Activated CD4-positive, alpha-beta T cell treated with anti-CD3 and anti-CD28 coated beads, Interleukin-2, amount 10 ng/mL, durations not matched to agents 24 days and 14 days (primary cell): ENCODE results near the gene SCAF4. TPM values are rescaled to one million over a fixed set of nuclear protein-coding genes. Genes with fewer than 3 reads are reported as not detected.

Experiments
- DNase-seq: peaks from one replicate; pipeline ENCODE4 v3.0.0; 2022
- H3K27ac Mint-ChIP-seq: one replicate; pipeline ENCODE4 v1.8.0; 2022; ENCODE audit warnings: mild to moderate bottlenecking, mixed read lengths
- H3K27me3 Mint-ChIP-seq: one replicate; pipeline ENCODE4 v1.8.0; 2022; ENCODE audit warnings: mixed read lengths
- H3K36me3 Mint-ChIP-seq: one replicate; pipeline ENCODE4 v1.8.0; 2022; ENCODE audit warnings: low read depth, mild to moderate bottlenecking, mixed read lengths
- H3K4me1 Mint-ChIP-seq: one replicate; pipeline ENCODE4 v1.8.0; 2021; ENCODE audit warnings: mixed read lengths
- H3K4me3 Mint-ChIP-seq: one replicate; pipeline ENCODE4 v1.8.0; 2022; ENCODE audit warnings: mild to moderate bottlenecking, moderate library complexity, mixed read lengths
- H3K9me3 Mint-ChIP-seq: one replicate; pipeline ENCODE4 v1.8.0; 2021; ENCODE audit warnings: mixed read lengths
- intact Hi-C: fragments of 100-400 bp; cut with micrococcal nuclease; formaldehyde crosslinking; loops from one replicate; pipeline ENCODE4 v1.15.1; 2023
- total RNA-seq: library from RNA; stranded (reverse); gene quantifications from 2 replicates; pipeline ENCODE4 v1.2.3, GENCODE V29; 2022

SCAF4 gene
- total RNA-seq, 1 donor from 2014 or later = 65.7 TPM

DNA sequence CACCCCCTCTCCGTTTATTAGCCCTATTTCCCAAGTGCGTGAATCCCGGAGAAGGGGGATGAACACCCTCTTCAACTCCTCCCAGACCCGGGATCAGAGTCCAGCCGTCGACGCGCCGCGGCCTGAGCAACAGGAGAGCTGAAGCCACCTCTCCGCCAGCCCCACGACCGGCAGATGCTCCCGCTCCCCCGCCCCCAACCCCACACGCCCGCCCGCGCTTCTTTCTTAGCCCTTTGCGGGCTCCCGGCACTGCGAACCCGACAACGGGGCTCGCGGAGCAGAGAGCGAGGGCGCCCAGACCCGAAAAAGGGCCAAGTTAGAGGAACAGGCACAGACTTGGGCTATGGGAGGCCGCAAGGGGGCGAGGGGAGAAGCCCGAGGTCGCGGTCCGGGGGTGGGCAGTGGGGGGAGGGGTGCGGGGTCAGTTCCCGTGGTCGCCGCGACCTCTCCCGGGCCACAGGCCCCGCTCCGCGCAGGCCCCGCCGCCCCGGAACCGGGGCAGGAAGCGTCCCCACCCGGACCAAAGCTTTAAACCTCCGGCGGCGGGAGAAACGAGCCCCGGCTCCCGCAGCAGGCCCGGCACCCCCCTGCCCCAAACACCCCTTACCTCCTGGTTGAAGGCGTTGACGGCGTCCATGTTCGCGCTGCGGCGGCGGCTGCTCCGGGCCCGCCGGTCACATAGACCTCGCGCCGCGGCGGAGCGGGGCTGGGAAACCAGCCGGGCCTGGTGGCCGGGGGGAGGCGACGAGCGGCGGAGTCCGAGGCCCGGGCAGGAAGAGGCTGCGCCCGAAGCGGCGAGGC, 662 bp downstream of the SCAF4 start:
- peak overlapping the region; percentile 90 for H3K4me3 Mint-ChIP-seq
- peak; percentile 86 for DNase-seq
- H3K36me3 Mint-ChIP-seq = peaks cover 6% of the 10 kb centered on the region
- H3K27me3 Mint-ChIP-seq = no peaks in the 10 kb centered on the region
- H3K27ac Mint-ChIP-seq = peak overlapping the region; percentile 82
- intact Hi-C loops = loop anchor here (5.0 kb wide), 2 partner anchors 549 to 599 kb away; no protein-coding TSS in a partner anchor
- H3K4me1 Mint-ChIP-seq = peaks cover 9% of the 10 kb centered on the region
- no peaks in the 10 kb centered on the region for H3K9me3 Mint-ChIP-seq

DNA sequence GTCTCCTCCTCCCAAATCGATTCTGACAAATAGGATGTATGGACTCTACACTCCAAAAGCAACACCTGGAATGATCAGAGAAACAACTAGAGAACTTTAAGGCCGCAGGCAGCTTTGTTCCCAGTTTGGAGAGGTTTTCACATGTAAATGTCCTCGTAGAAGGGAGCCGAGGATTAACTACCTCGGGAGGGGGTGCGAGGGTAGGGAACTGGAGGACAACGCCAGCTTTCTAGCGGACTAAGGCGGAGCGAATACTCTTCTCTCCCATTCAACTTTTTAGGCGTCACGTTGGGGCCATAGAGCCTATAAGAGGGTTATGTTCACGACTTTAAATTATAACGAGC, 1.2 kb downstream of the SCAF4 start:
- no peaks in the 10 kb centered on the region for H3K27me3 Mint-ChIP-seq
- H3K9me3 Mint-ChIP-seq = no peaks in the 10 kb centered on the region
- H3K27ac Mint-ChIP-seq = peak overlapping the region; percentile 79
- DNase-seq = peak; percentile 69
- peaks cover 6% of the 10 kb centered on the region for H3K36me3 Mint-ChIP-seq
- H3K4me3 Mint-ChIP-seq = peak overlapping the region; percentile 90
- intact Hi-C loops = loop anchor here (5.0 kb wide), 2 partner anchors 548 to 598 kb away; no protein-coding TSS in a partner anchor
- peaks cover 9% of the 10 kb centered on the region for H3K4me1 Mint-ChIP-seq

DNA sequence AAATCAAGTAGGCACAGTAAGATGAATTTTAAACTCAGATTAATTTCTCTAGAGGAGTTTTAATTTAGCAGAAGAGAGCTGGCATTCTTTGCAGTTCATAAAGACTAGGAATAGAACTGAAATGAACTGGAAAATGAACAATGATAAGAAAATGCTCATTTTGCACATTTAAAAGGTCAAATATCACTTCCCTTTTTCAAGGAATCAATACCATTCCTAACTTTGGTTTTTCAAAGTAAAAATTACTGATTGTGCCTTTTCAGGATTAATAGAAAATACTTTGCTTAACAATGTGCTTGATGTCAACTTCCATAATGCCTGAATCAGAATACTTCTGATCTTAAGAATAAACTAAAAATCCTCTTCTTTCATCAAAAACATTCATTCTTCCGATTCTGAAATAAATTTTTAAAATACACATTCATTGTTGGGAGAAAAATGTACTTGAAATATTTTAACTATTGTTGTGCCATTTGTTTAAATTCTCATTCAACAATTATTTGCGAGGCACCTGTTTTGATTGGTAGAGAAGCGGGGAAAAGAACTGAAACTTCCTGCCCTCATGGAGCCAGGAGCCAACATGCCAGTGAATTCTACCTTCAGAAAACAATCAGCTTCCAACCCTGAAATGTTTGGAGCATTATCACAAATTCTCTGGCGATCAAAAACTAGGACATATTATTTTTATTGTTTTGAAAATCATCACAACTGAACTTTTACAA, 2.1 kb downstream of the SCAF4 start:
- intact Hi-C loops = loop anchor here (5.0 to 10.0 kb wide), 3 partner anchors 175 to 597 kb away; no protein-coding TSS in a partner anchor
- DNase-seq = no peak
- peaks cover 15% of the 10 kb centered on the region for H3K4me1 Mint-ChIP-seq
- H3K27me3 Mint-ChIP-seq = no peaks in the 10 kb centered on the region
- peak overlapping the region; percentile 90 for H3K4me3 Mint-ChIP-seq
- no peak overlapping the region for H3K27ac Mint-ChIP-seq
- peaks cover 10% of the 10 kb centered on the region for H3K36me3 Mint-ChIP-seq
- H3K9me3 Mint-ChIP-seq = no peaks in the 10 kb centered on the region

DNA sequence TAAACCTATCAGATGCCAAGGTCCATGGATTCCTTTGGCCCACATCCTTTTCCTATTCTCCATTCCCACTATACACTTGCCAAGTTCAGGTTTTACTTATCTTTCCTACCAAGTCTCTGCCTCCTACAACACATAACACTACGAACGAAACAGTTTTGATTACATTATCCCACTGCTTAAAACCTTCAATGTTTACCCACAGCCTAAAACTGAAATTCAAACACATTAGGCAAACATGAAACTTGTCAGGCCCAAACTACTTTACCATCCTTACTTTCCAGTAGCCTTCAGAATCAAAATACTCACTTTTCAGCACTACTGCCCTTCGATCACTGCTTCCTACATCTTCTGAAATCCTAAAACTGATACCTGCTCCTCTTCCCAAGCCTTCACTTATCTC, 3.0 kb downstream of the SCAF4 start:
- H3K27me3 Mint-ChIP-seq = no peaks in the 10 kb centered on the region
- H3K4me1 Mint-ChIP-seq = peaks cover 20% of the 10 kb centered on the region
- H3K4me3 Mint-ChIP-seq = no peak overlapping the region
- no peak for DNase-seq
- H3K27ac Mint-ChIP-seq = no peak overlapping the region
- intact Hi-C loops = loop anchor here (10.0 kb wide), 1 partner anchor 174 kb away; no protein-coding TSS in a partner anchor
- peaks cover 12% of the 10 kb centered on the region for H3K36me3 Mint-ChIP-seq
- no peaks in the 10 kb centered on the region for H3K9me3 Mint-ChIP-seq

DNA sequence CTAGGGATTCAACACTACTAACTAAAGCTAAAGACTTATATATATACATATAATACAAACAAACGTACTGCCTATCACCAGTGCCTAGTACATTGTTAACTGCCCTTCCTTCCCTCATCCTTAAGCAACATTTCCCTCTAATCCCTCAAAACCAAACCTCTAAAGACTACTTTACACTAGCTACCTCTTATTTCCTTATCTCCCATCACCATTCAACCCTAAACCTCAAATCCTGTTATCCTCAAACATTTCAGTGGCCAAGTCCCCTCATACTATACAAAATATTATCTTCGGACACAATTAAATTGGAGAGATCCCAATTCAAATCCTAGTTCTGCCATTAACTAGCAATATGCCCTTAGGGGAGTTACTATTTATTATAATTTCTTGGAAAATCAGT, 3.7 kb downstream of the SCAF4 start:
- intact Hi-C loops = loop anchor here (10.0 kb wide), 1 partner anchor 173 kb away; no protein-coding TSS in a partner anchor
- peaks cover 23% of the 10 kb centered on the region for H3K4me1 Mint-ChIP-seq
- no peak for DNase-seq
- no peak overlapping the region for H3K4me3 Mint-ChIP-seq
- H3K36me3 Mint-ChIP-seq = peaks cover 12% of the 10 kb centered on the region
- H3K27ac Mint-ChIP-seq = no peak overlapping the region
- H3K27me3 Mint-ChIP-seq = no peaks in the 10 kb centered on the region
- no peaks in the 10 kb centered on the region for H3K9me3 Mint-ChIP-seq

DNA sequence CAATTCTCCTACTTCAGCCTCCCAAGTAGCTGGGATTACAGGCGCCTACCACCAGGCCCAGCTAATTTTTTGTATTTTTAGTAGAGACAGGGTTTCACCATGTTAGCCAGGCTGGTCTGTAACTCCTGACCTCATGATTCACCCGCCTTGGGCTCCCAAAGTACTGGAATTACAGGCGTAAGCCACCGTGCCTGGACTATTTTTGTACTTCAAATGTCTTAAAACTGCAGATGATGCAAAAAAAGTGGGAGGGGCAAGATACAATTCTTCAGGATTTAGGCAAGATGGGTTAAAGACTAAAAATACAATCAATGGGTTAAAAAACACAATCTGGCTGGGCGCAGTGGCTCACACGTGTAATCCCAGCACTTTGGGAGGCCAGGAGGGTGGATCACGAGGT, 4.7 kb downstream of the SCAF4 start:
- no peak for DNase-seq
- no peaks in the 10 kb centered on the region for H3K9me3 Mint-ChIP-seq
- intact Hi-C loops = loop anchor here (10.0 kb wide), 1 partner anchor 172 kb away; no protein-coding TSS in a partner anchor
- H3K27me3 Mint-ChIP-seq = no peaks in the 10 kb centered on the region
- no peak overlapping the region for H3K27ac Mint-ChIP-seq
- no peak overlapping the region for H3K4me3 Mint-ChIP-seq
- peaks cover 23% of the 10 kb centered on the region for H3K4me1 Mint-ChIP-seq
- H3K36me3 Mint-ChIP-seq = peaks cover 12% of the 10 kb centered on the region

DNA sequence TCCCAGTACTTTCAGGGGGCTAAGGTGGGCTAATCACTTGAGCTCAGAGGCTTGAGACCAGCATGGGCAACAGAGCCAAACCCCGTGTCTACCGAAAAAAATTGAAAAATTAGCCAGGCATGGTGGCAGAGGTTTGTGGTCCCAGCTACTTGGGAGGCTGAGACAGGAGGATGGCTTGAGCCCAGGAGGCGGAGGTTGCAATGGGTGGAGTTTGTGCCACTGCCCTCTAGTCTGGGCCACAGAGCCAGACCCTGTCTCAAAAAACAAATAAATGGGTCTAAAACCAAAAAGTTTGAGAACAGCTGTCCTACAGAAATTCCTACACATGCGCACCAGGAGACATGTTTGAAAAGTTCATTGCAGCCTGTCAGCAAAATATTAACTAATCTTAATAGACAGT, 5.5 kb downstream of the SCAF4 start:
- intact Hi-C loops = loop anchor here (10.0 kb wide), 1 partner anchor 172 kb away; no protein-coding TSS in a partner anchor
- no peak overlapping the region for H3K27ac Mint-ChIP-seq
- H3K27me3 Mint-ChIP-seq = no peaks in the 10 kb centered on the region

DNA sequence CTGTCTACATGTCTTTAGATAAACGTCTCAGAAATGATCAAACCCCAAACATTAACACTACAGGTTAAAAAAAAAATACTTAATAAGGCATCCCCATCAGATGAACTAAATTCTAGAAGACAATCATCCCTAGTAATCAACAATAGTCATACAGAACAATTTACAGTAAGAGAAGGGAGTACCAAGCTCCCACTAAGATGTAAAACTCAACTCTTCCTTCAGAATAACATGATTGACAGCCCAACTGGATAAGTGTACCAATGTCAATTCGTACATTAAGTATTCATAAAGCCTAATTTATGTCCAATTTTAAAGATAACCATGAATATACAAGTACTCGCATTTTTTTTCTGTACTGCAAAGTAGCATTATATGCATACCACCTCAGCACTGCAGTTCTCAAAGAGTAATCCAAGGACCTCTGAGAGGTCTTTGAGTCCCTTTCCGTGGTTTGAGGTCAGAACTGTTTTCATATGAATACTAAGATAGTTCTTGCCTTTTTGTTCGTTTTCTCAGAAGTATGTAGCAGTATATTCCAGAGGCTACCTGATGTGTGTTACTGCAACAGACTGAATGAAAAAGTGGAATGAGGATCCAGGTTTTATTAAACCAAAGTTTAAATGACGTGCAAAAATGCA, 6.6 kb downstream of the SCAF4 start:
- no peaks in the 10 kb centered on the region for H3K9me3 Mint-ChIP-seq
- intact Hi-C loops = loop anchor here (1.0 to 10.0 kb wide), 2 partner anchors 11 to 171 kb away; no protein-coding TSS in a partner anchor
- H3K4me1 Mint-ChIP-seq = peaks cover 27% of the 10 kb centered on the region
- peak overlapping the region; percentile 69 for H3K27ac Mint-ChIP-seq
- peak overlapping the region; percentile 8 for H3K4me3 Mint-ChIP-seq
- no peaks in the 10 kb centered on the region for H3K27me3 Mint-ChIP-seq
- DNase-seq = no peak
- H3K36me3 Mint-ChIP-seq = peaks cover 12% of the 10 kb centered on the region

More for the DNA sequence above, 5.5 kb downstream of the SCAF4 start:
- no peak for DNase-seq
- H3K9me3 Mint-ChIP-seq = no peaks in the 10 kb centered on the region
- peaks cover 12% of the 10 kb centered on the region for H3K36me3 Mint-ChIP-seq
- H3K4me3 Mint-ChIP-seq = no peak overlapping the region
- H3K4me1 Mint-ChIP-seq = peaks cover 24% of the 10 kb centered on the region

DNA sequence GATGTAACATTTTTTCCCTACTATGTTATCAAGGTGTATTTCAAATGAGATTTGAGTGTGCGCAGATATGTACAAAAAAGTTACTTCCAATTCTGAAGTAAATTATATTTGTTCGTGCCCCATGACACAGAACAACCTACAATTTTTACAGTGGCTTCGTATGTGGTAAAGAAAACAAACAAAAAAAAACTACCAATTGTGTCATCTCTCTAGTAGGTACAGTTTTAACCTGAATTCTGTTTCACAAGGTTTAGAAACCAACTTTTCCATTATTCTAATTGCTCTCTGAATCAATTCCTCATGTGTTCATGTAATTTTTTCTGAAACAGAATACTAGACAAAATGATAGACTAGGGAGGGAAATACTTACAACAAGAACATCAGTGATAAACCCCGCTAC, 7.4 kb downstream of the SCAF4 start:
- DNase-seq = no peak
- Mint-ChIP-seq H3K27ac (peak overlapping the region; percentile 57), H3K9me3 (no peaks in the 10 kb centered on the region), H3K36me3 (peaks cover 16% of the 10 kb centered on the region), H3K4me3 (peak overlapping the region; percentile 8), H3K27me3 (no peaks in the 10 kb centered on the region), H3K4me1 (peaks cover 27% of the 10 kb centered on the region)
- intact Hi-C loops = loop anchor here (10.0 kb wide), 1 partner anchor 170 kb away; no protein-coding TSS in a partner anchor

DNA sequence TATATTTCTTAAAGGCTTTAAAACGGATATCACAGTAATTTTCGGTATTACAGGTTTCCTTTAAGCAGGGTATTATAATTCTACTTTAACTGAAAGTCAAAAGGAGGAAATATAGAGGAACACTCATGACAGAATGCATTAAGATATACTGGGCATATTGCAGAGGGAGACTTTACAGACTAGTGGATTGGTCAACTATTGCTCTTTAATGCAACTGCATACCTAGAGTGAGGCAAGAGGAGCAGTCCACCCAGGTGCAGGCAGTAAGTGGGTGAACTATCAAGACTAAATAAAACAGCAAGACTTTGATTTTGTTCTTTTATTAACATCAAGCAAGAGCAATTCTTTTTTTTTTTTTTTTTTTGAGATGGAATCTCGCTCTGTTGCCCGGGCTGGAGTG, 10.5 kb downstream of the SCAF4 start:
- peaks cover 31% of the 10 kb centered on the region for H3K4me1 Mint-ChIP-seq
- no peaks in the 10 kb centered on the region for H3K9me3 Mint-ChIP-seq
- no peaks in the 10 kb centered on the region for H3K27me3 Mint-ChIP-seq
- no peak for DNase-seq
- H3K27ac Mint-ChIP-seq = no peak overlapping the region
- peaks cover 14% of the 10 kb centered on the region for H3K36me3 Mint-ChIP-seq
- intact Hi-C loops = loop anchor here (10.0 kb wide), 1 partner anchor 167 kb away; no protein-coding TSS in a partner anchor
- H3K4me3 Mint-ChIP-seq = no peak overlapping the region

DNA sequence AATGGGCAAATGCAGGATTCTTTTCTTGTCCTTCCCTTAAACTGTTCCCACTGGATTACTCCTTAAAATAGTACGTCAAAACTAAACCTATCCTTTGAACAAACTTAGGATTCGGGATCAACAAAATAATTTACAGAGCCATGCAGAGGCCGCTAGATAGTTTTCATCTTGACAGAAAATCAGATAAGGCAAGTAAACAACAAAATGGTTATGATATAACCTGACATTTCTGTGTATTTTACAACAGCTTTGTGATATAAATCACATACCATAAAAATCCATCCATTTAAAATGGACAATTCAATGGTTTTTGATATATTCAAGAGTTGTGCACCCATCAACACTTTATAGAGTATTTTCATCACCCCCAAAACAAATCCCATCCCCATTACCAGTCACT, 11.2 kb downstream of the SCAF4 start:
- Mint-ChIP-seq H3K9me3 (no peaks in the 10 kb centered on the region), H3K4me3 (no peak overlapping the region), H3K4me1 (peaks cover 32% of the 10 kb centered on the region), H3K27ac (no peak overlapping the region), H3K36me3 (peaks cover 13% of the 10 kb centered on the region), H3K27me3 (no peaks in the 10 kb centered on the region)
- no peak for DNase-seq
- intact Hi-C loops = loop anchor here (10.0 kb wide), 1 partner anchor 166 kb away; no protein-coding TSS in a partner anchor

DNA sequence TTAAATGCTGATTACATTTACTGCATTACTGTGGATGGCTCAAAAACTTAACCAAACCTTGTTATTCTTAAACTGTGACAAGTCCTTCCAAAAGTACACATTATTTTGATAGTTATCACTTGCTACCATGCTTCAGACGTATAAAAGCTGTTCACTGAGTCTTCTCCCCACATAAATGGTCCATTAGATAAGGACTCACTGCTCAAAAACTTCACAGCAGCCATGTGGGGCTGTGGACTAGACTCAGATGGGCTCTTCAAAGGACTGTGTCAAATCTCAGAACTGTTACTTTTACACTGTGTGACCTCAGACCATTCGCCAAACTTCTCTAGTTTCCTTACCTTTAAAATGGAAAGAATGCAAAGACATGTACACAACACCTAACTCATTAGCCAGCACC, 11.6 kb downstream of the SCAF4 start:
- Mint-ChIP-seq H3K4me3 (no peak overlapping the region), H3K27me3 (no peaks in the 10 kb centered on the region), H3K9me3 (no peaks in the 10 kb centered on the region), H3K36me3 (peaks cover 13% of the 10 kb centered on the region), H3K27ac (no peak overlapping the region), H3K4me1 (peaks cover 30% of the 10 kb centered on the region)
- intact Hi-C loops = loop anchor here (10.0 kb wide), 1 partner anchor 166 kb away; no protein-coding TSS in a partner anchor
- DNase-seq = no peak

DNA sequence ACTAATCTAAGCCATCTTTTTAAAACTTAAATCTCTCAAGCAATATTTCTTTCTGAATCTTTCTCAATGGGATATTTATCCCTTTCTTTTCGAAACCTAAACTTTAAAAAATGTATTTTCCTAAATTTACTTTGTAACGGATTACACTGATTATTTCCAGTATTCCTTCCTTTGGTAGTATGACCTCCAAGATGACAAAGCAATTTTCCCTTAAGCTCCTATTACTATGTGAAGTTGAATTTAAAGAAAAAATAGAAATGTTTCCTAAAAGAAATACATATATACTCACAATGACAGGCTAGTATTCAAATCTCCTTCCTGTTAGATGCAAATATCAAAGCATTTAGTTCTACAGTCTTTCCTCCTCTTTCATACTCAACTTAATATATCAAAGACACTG, 15.8 kb downstream of the SCAF4 start:
- H3K9me3 Mint-ChIP-seq = no peaks in the 10 kb centered on the region
- no peak overlapping the region for H3K27ac Mint-ChIP-seq
- intact Hi-C loops = no loop called here
- no peak overlapping the region for H3K4me3 Mint-ChIP-seq
- H3K4me1 Mint-ChIP-seq = peaks cover 25% of the 10 kb centered on the region
- no peak for DNase-seq
- H3K27me3 Mint-ChIP-seq = no peaks in the 10 kb centered on the region
- H3K36me3 Mint-ChIP-seq = peaks cover 7% of the 10 kb centered on the region
